ENCODE data around the gene IRF2BP1. TPM values are rescaled to one million over a fixed set of nuclear protein-coding genes. Genes with fewer than 3 reads are reported as not detected.

The IRF2BP1 gene
- total and polyA plus RNA-seq, 11 donors = 13.6 to 40.0 (median 19.2) TPM

DNA sequence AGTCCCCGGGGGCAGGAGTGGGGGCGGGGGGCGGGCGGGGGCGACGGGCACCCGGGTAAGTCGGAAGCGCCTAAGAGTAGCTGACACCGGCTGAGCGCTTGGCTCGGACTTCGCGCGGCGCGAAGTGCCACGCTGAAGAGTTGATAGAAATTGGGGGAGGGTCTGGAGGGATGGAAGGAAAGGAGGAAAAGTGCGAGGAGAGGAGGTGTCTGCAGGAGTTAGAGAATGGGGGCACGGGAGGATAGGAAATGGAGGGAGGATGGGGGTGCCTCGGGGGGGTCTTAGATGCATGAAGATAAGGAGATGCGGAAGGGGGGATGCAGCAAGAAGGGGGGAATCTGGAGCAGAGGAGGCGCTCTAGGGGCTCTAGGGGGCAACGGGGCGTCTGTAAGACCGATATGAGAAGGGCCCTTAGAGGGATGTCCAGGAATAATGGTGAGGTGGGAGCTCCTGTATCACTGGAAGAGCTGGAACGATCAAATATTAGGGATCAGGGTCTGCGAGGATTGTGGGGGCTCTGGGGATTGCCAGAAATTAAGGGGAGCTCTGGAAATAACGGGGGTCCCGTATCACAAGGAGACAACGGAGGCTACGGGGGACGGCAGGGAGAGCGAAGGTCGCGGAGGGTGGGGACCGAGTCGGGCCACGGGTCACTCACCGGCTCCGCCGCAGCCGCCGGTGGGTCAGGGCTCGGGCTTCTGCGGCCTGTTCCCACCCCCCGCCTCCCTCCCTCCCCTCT lies 16.1 kb upstream of the IRF2BP1 start, which contains the start of gene MYPOP:
TSS of gene MYPOP (minus strand) at position 702 of the 739 bp plus-strand sequence. CDS start 840 bp downstream, outside the sequence.
- Histone ChIP-seq H3K9me3 (no peaks in the 10 kb centered on the region), H3K4me1 (peaks cover 3 to 26% (median 16%) of the 10 kb centered on the region in 12 donors), H3K36me3 (peaks cover 0 to 36% (median 21%) of the 10 kb centered on the region in 9 donors), H3K4me3 (peak within 1 kb of the TSS; percentile 52 to 84 (median 77)), H3K27me3 (no peaks in the 10 kb centered on the region), H3K27ac (peak within 1 kb of the TSS; percentile 63 to 88 (median 79))
- TF ChIP-seq, protein P1, sequence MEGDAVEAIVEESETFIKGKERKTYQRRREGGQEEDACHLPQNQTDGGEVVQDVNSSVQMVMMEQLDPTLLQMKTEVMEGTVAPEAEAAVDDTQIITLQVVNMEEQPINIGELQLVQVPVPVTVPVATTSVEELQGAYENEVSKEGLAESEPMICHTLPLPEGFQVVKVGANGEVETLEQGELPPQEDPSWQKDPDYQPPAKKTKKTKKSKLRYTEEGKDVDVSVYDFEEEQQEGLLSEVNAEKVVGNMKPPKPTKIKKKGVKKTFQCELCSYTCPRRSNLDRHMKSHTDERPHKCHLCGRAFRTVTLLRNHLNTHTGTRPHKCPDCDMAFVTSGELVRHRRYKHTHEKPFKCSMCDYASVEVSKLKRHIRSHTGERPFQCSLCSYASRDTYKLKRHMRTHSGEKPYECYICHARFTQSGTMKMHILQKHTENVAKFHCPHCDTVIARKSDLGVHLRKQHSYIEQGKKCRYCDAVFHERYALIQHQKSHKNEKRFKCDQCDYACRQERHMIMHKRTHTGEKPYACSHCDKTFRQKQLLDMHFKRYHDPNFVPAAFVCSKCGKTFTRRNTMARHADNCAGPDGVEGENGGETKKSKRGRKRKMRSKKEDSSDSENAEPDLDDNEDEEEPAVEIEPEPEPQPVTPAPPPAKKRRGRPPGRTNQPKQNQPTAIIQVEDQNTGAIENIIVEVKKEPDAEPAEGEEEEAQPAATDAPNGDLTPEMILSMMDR (IDR thresholded peaks at IDR 0.05) = no peak
- TF ChIP-seq POLR2A (IDR thresholded peaks at IDR 0.05) = no peak
- no peak for DNase-seq
- ATAC-seq = no peak
- intact Hi-C loops (cut with DNase I) = loop anchor here in 3 of 10 donors (2.0 to 5.0 kb wide), 5 partner anchors 15 to 115 kb away; partner anchors contain the start of genes IRF2BP1 (in 2 of the 3) and CCDC61 (in 1 of the 3)
- 0 to 1% (median 1%) methylated on average over 39 to 47 of the region's 47 CpGs for WGBS, 4 donors

DNA sequence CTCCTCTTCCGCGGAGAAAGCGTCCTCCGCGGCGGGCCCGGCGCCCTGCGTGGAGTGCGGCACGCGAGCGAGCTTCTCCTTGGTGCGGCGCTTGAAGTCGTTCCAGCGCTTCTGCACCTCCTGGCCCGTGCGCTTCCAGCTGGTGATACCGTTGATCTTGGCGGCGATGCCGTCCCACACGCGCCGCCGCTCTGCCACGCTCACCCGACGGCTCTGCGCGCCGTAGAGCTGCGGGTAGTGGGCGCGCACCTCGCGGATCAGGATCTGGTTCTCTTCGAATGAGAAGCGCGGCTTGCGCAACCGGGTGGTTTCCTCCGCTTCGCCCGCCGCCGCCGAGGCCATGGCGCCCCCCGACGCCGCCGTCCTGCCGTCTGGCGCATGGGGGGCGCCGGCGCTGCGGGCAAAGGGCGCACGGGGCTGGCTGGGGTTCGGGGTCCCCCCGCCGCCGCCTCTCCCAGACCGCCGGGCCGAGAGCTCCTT lies 15.5 kb upstream of the IRF2BP1 start:
- WGBS, 4 donors = 4 to 24% (median 14%) methylated on average over 33 to 69 of the region's 69 CpGs
- H3K4me1 ChIP-seq = peaks cover 3 to 26% (median 16%) of the 10 kb centered on the region in 12 donors
- H3K36me3 ChIP-seq = peaks cover 0 to 39% (median 21%) of the 10 kb centered on the region in 9 donors
- TF ChIP-seq, protein P1 (IDR thresholded peaks at IDR 0.05) = no peak
- TF ChIP-seq POLR2A (IDR thresholded peaks at IDR 0.05) = no peak
- H3K9me3 ChIP-seq = no peaks in the 10 kb centered on the region
- DNase-seq (peak in 3 of 5 donors; percentile 36 to 58 (median 50)), ATAC-seq (no peak)
- peak overlapping the region; percentile 52 to 84 (median 77) for H3K4me3 ChIP-seq
- intact Hi-C loops (cut with DNase I) = loop anchor here in 2 of 10 donors (5.0 kb wide), 2 partner anchors 106 to 116 kb away; no protein-coding TSS in a partner anchor
- H3K27ac ChIP-seq = peak overlapping the region in 3 of 12 donors; percentile 20 to 81 (median 79)
- H3K27me3 ChIP-seq = no peaks in the 10 kb centered on the region

DNA sequence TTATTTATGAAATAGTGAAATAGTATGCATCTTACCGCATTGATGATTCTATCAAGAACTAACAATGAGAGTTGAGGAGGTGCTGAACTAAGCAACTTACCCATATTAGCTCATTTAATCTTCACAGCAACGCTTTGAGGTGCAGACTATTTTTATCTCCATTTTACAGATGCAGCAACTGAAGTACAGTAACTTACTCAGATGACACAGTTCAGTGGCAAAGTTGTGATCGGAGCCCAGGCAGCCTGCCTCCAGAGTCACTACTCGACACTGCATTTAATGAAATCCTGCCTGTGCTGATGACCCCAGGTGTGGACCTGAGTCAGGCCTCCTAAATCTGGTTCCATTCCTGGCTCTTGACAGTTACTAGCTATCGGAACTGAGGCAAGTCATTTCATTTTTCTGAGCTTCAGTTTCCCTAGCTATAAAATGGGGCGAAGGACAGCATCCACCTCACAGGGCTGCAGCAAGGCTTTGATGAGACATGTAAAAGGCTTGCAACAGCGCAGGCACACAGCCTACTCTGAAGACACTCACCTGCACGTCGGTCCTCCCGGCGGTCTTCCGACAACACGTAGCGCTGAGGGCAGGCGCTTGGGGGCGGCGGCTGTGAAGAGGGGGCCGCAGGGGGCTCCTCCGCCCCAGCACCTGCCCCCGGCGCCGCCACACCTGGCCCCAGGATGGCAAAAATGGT lies 14.9 kb upstream of the IRF2BP1 start:
- intact Hi-C loops (cut with DNase I) = loop anchor here in 2 of 10 donors (5.0 kb wide), 2 partner anchors 106 to 116 kb away; no protein-coding TSS in a partner anchor

More for the DNA sequence above, 14.9 kb upstream of the IRF2BP1 start:
- H3K36me3 ChIP-seq = peaks cover 0 to 39% (median 22%) of the 10 kb centered on the region in 9 donors
- H3K27me3 ChIP-seq = no peaks in the 10 kb centered on the region
- WGBS, 4 donors = 73 to 78% (median 75%) methylated on average over 11 to 22 of the region's 22 CpGs
- H3K27ac ChIP-seq = peak overlapping the region in 2 of 12 donors; percentile 20 to 81
- ATAC-seq (no peak), DNase-seq (no peak)
- peak overlapping the region; percentile 52 to 84 (median 77) for H3K4me3 ChIP-seq
- H3K4me1 ChIP-seq = peaks cover 3 to 26% (median 16%) of the 10 kb centered on the region in 12 donors
- no peak for TF ChIP-seq POLR2A (IDR thresholded peaks at IDR 0.05)
- TF ChIP-seq, protein P1 (IDR thresholded peaks at IDR 0.05) = no peak
- H3K9me3 ChIP-seq = no peaks in the 10 kb centered on the region
